CD14-positive monocyte (primary cell): ENCODE data around the gene XIST. TPM values are rescaled to one million over a fixed set of nuclear protein-coding genes. Genes with fewer than 3 reads are reported as not detected.

Source experiments
- DNase-seq, 3 donors: peaks; one replicate each; pipeline ENCODE4 v3.0.0-alpha.2; 2011 to 2022
- H2AFZ ChIP-seq: 2 replicates; pipeline ENCODE4 v1.6.0; 2012; ENCODE audit warnings: mild to moderate bottlenecking, low read depth, low read length, inconsistent platforms; ENCODE audit not compliant: insufficient read depth, poor library complexity, severe bottlenecking
- H3K27ac ChIP-seq, 2 donors: 1 replicate in 1 of 2; 2 replicates in 1 of 2; pipeline ENCODE4 v1.5.1; 2012 to 2013; ENCODE audit warnings: low read length in 2 of 2, control low read depth in 1 of 2, inconsistent platforms in 1 of 2, low read depth in 1 of 2, mild to moderate bottlenecking in 1 of 2
- H3K27me3 ChIP-seq, 2 donors: one replicate each; pipeline versions ENCODE4 v1.6.0 to v1.6.1; 2011 to 2013; ENCODE audit warnings: low read length in 2 of 2; ENCODE audit not compliant: control insufficient read depth in 2 of 2, insufficient read depth in 2 of 2
- H3K36me3 ChIP-seq, 2 donors: replicated peaks in 1 of 2; 1 replicate in 1 of 2; 2 replicates in 1 of 2; pipeline versions ENCODE4 v1.5.1 to v1.6.1; 2012 to 2013; ENCODE audit warnings: low read length in 2 of 2, control low read depth in 1 of 2, inconsistent platforms in 1 of 2, mild to moderate bottlenecking in 1 of 2; ENCODE audit not compliant: insufficient read depth in 2 of 2, control insufficient read depth in 1 of 2
- H3K4me1 ChIP-seq, 2 donors: 1 replicate in 1 of 2; 2 replicates in 1 of 2; pipeline versions ENCODE4 v1.5.1 to v1.6.1; 2012 to 2013; ENCODE audit warnings: low read length in 2 of 2, control low read depth in 1 of 2, inconsistent platforms in 1 of 2, mild to moderate bottlenecking in 1 of 2, moderate library complexity in 1 of 2; ENCODE audit not compliant: insufficient read depth in 2 of 2, control insufficient read depth in 1 of 2
- H3K4me2 ChIP-seq: replicated peaks from 2 replicates; pipeline ENCODE3; 2012; ENCODE audit warnings: low read length, moderate library complexity, mild to moderate bottlenecking; ENCODE audit not compliant: poor library complexity, severe bottlenecking; ENCODE audit errors: extremely low read depth
- H3K4me3 ChIP-seq, 3 experiments: fragments of 200-600 bp in 1 of 3; sonication (generic) in 1 of 3; replicated peaks in 1 of 3; 1 replicate in 2 of 3; 2 replicates in 1 of 3; pipeline ENCODE4 v1.5.1; 2011 to 2013; ENCODE audit warnings: low read length in 3 of 3, mild to moderate bottlenecking in 3 of 3, control low read depth in 2 of 3, low read depth in 2 of 3, inconsistent platforms in 1 of 3, moderate library complexity in 1 of 3
- H3K79me2 ChIP-seq: 2 replicates; pipeline ENCODE4 v1.6.0; 2012; ENCODE audit warnings: mild to moderate bottlenecking, control low read depth, inconsistent platforms, low read length, moderate library complexity; ENCODE audit not compliant: insufficient read depth
- H3K9ac ChIP-seq: 2 replicates; pipeline ENCODE4 v1.6.0; 2017; ENCODE audit warnings: low read length, mild to moderate bottlenecking; ENCODE audit not compliant: insufficient read depth, poor library complexity, severe bottlenecking
- H3K9me3 ChIP-seq, 2 donors: replicated peaks in 1 of 2; 1 replicate in 1 of 2; 2 replicates in 1 of 2; pipeline versions ENCODE4 v1.5.1 to v1.6.1; 2012 to 2013; ENCODE audit warnings: low read length in 2 of 2, control low read depth in 1 of 2; ENCODE audit not compliant: control insufficient read depth in 1 of 2, insufficient read depth in 1 of 2
- H4K20me1 ChIP-seq: 2 replicates; pipeline ENCODE4 v1.6.0; 2012; ENCODE audit warnings: mild to moderate bottlenecking, low read length, control low read depth, moderate library complexity; ENCODE audit not compliant: insufficient read depth
- H3K27ac Mint-ChIP-seq, 7 donors: one replicate each; pipeline ENCODE4 v1.8.0; 2020; ENCODE audit warnings: mild to moderate bottlenecking in 7 of 7, mixed read lengths in 7 of 7, moderate library complexity in 6 of 7, inconsistent platforms in 2 of 7
- H3K27me3 Mint-ChIP-seq, 3 donors: one replicate each; pipeline ENCODE4 v1.8.0; 2021 to 2022; ENCODE audit warnings: low read depth in 3 of 3, mild to moderate bottlenecking in 3 of 3, mixed read lengths in 3 of 3, moderate library complexity in 3 of 3, inconsistent platforms in 1 of 3
- H3K36me3 Mint-ChIP-seq, 2 donors: one replicate each; pipeline ENCODE4 v1.8.0; 2020; ENCODE audit warnings: mixed read lengths in 2 of 2, inconsistent platforms in 1 of 2, mild to moderate bottlenecking in 1 of 2
- H3K4me1 Mint-ChIP-seq: one replicate; pipeline ENCODE4 v1.8.0; 2020; ENCODE audit warnings: mild to moderate bottlenecking, mixed read lengths
- H3K4me3 Mint-ChIP-seq, 2 donors: one replicate each; pipeline ENCODE4 v1.8.0; 2020; ENCODE audit warnings: mild to moderate bottlenecking in 2 of 2, mixed read lengths in 2 of 2, moderate library complexity in 1 of 2
- H3K9me3 Mint-ChIP-seq, 7 donors: one replicate each; pipeline ENCODE4 v1.8.0; 2020 to 2022; ENCODE audit warnings: mixed read lengths in 7 of 7, mild to moderate bottlenecking in 6 of 7, moderate library complexity in 6 of 7, inconsistent platforms in 2 of 7
- WGBS: methylation state at CpG from one replicate; pipeline ENCODE4 v1.1.5; 2013; ENCODE audit warnings: missing lambda C conversion rate; ENCODE audit not compliant: insufficient coverage; 5-methylcytosine and 5-hydroxymethylcytosine counted together
- intact Hi-C, 2 donors: fragments of 100-400 bp; cut with micrococcal nuclease; formaldehyde crosslinking; loops; one replicate each; pipeline versions ENCODE4 v1.15.0 to v1.15.1; 2023
- polyA plus RNA-seq, 3 donors: library from polyadenylated mRNA; depleted of rRNA in 1 of 3; unstranded in 2 of 3; stranded (reverse) in 1 of 3; fragments of 300-500 nt in 2 of 3; fragments of >200 nt in 1 of 3; fragmentation: Illumina TruSeq in 2 of 3; gene quantifications; 1 replicate in 2 of 3; 2 replicates in 1 of 3; pipeline ENCODE4 v1.2.3, GENCODE V29; 2012 to 2021
- TF ChIP-seq, protein P1 (sequence below): fragments of 200-600 bp; IDR thresholded peaks from one replicate; pipeline ENCODE4 v1.8.0; 2022; ENCODE audit warnings: antibody characterized with exemption, mild to moderate bottlenecking

XIST gene
- polyA plus RNA-seq, 3 donors: 2.2 to 192 (median 3.8) TPM

GRCh38 chrX:73877687-73878086 is 25.2 kb upstream of the XIST start:
- TF ChIP-seq, protein P1, sequence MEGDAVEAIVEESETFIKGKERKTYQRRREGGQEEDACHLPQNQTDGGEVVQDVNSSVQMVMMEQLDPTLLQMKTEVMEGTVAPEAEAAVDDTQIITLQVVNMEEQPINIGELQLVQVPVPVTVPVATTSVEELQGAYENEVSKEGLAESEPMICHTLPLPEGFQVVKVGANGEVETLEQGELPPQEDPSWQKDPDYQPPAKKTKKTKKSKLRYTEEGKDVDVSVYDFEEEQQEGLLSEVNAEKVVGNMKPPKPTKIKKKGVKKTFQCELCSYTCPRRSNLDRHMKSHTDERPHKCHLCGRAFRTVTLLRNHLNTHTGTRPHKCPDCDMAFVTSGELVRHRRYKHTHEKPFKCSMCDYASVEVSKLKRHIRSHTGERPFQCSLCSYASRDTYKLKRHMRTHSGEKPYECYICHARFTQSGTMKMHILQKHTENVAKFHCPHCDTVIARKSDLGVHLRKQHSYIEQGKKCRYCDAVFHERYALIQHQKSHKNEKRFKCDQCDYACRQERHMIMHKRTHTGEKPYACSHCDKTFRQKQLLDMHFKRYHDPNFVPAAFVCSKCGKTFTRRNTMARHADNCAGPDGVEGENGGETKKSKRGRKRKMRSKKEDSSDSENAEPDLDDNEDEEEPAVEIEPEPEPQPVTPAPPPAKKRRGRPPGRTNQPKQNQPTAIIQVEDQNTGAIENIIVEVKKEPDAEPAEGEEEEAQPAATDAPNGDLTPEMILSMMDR: no peak
- peaks cover 0 to 50% (median 27%) of the 10 kb centered on the region in 7 donors for H3K9me3 Mint-ChIP-seq
- Histone ChIP-seq H3K4me2 (no peak overlapping the region), H3K27me3 (no peaks in the 10 kb centered on the region), H3K27ac (no peak overlapping the region), H4K20me1 (no peaks in the 10 kb centered on the region), H3K4me3 (no peak overlapping the region), H3K9me3 (peaks cover 0 to 6% of the 10 kb centered on the region in 2 donors), H3K9ac (no peak overlapping the region), H2AFZ (no peak overlapping the region), H3K36me3 (no peaks in the 10 kb centered on the region), H3K4me1 (no peaks in the 10 kb centered on the region), H3K79me2 (no peaks in the 10 kb centered on the region)
- no peaks in the 10 kb centered on the region for H3K4me1 Mint-ChIP-seq
- intact Hi-C loops: no loop called here
- H3K4me3 Mint-ChIP-seq: no peak overlapping the region
- H3K27me3 Mint-ChIP-seq: peaks cover 0 to 9% (median 0%) of the 10 kb centered on the region in 3 donors
- H3K36me3 Mint-ChIP-seq: no peaks in the 10 kb centered on the region
- DNase-seq: no peak
- H3K27ac Mint-ChIP-seq: no peak overlapping the region

GRCh38 chrX:73876911-73877310 is 24.4 kb upstream of the XIST start:
- Mint-ChIP-seq H3K27me3 (peaks cover 0 to 9% (median 0%) of the 10 kb centered on the region in 3 donors), H3K36me3 (no peaks in the 10 kb centered on the region), H3K27ac (no peak overlapping the region), H3K4me1 (no peaks in the 10 kb centered on the region), H3K4me3 (no peak overlapping the region), H3K9me3 (peaks cover 0 to 42% (median 22%) of the 10 kb centered on the region in 7 donors)
- Histone ChIP-seq H3K4me3 (no peak overlapping the region), H3K4me1 (no peaks in the 10 kb centered on the region), H3K36me3 (no peaks in the 10 kb centered on the region), H3K9me3 (peaks cover 0 to 6% of the 10 kb centered on the region in 2 donors), H4K20me1 (no peaks in the 10 kb centered on the region), H2AFZ (no peak overlapping the region), H3K9ac (no peak overlapping the region), H3K79me2 (no peaks in the 10 kb centered on the region), H3K27me3 (no peaks in the 10 kb centered on the region), H3K4me2 (no peak overlapping the region), H3K27ac (no peak overlapping the region)
- TF ChIP-seq, protein P1: no peak
- no peak for DNase-seq
- intact Hi-C loops: no loop called here
- WGBS: 100% methylated on average over 1 of the region's 2 CpGs
